ENCODE data around the gene SUPT20HL2. TPM values are rescaled to one million over a fixed set of nuclear protein-coding genes. Genes with fewer than 3 reads are reported as not detected.
"Not testable (repeated sequence)": the region's sequence is repeated elsewhere in the genome, so short reads cannot be mapped to it uniquely, and the experiment has no call there.

SUPT20HL2 gene
- total RNA-seq, 4 donors from 2014 or later: 0.19 TPM; not detected in 3

DNA sequence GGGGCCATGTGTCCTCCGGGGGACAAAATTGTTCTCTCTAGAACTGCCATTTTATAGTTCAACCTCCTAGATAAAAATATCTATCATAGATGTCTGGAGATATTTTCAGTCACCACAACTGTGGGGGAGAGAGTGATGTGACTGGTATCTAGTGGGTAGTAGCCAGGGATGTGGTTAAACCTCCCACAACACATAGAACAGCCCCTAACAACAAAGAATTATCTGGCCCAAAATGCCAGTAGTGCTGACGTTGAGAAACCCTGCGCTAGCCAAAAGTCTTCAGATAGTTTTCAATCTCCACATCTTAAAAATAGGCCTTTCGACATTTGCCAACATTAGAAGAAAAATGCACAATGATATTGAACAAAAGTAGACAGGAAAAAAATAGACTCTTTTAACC is 19.0 kb upstream of the SUPT20HL2 start:
- TF ChIP-seq, protein P1, sequence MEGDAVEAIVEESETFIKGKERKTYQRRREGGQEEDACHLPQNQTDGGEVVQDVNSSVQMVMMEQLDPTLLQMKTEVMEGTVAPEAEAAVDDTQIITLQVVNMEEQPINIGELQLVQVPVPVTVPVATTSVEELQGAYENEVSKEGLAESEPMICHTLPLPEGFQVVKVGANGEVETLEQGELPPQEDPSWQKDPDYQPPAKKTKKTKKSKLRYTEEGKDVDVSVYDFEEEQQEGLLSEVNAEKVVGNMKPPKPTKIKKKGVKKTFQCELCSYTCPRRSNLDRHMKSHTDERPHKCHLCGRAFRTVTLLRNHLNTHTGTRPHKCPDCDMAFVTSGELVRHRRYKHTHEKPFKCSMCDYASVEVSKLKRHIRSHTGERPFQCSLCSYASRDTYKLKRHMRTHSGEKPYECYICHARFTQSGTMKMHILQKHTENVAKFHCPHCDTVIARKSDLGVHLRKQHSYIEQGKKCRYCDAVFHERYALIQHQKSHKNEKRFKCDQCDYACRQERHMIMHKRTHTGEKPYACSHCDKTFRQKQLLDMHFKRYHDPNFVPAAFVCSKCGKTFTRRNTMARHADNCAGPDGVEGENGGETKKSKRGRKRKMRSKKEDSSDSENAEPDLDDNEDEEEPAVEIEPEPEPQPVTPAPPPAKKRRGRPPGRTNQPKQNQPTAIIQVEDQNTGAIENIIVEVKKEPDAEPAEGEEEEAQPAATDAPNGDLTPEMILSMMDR (IDR thresholded peaks at IDR 0.05): no peak
- DNase-seq (ENCODE audit: low spot score) (no peak), ATAC-seq (ENCODE audit: low FRiP score) (no peak)

DNA sequence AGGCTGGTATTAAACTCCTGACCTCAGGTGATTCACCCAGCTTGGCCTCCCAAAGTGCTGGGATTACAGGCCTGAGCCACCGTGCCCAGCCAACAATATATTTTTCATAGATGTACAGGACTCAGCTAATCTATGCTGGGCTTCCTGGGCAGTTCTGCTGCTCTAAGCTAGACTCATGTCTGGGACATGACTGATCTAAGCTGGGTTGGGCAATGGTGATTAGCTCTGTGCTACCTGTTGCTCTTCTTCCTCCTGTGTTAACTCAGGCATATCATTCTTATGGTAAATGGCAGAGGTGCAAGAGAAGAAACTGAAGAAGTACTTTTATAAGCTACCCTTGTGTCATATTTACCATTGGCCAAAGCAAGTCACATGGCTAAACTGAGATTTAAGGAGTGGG is 11.4 kb upstream of the SUPT20HL2 start:
- no peak for ATAC-seq (ENCODE audit: low FRiP score)
- TF ChIP-seq, protein P1 (IDR thresholded peaks at IDR 0.05): no peak

DNA sequence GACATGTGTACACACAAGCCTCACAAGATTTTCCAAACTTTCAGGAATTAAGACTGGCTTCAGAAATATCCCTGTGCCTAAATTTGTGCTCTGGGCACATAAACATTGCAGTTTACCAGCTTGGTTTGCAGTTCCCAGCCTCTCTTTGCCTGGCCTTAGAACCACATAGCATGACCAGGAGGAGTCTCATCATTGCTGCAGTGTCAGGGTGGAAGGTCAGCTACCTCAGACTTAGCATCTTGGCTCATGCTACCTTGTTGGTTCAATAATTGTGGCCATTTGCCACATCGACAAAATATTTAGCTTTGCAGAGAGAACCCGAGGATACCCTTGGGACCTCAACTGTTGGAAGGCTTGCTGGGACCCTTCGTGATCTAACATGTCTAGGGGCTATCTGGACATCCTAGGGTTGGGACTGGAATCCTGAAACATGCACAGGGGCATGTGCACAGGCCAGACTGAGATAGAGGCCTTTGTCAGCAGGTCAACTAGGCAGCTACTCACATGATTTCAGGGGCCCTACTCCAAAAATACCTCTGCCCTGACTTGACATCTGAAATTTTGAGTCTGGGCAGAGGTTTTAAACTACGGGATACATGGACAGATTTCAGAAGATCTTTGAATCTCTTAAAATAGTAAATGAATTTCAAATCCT is 8.0 kb upstream of the SUPT20HL2 start:
- ATAC-seq (ENCODE audit: low FRiP score): no peak
- TF ChIP-seq, protein P1 (IDR thresholded peaks at IDR 0.05): no peak
- no peak for DNase-seq (ENCODE audit: low spot score)

More for the DNA sequence above, 11.4 kb upstream of the SUPT20HL2 start:
- no peak for DNase-seq (ENCODE audit: low spot score)

DNA sequence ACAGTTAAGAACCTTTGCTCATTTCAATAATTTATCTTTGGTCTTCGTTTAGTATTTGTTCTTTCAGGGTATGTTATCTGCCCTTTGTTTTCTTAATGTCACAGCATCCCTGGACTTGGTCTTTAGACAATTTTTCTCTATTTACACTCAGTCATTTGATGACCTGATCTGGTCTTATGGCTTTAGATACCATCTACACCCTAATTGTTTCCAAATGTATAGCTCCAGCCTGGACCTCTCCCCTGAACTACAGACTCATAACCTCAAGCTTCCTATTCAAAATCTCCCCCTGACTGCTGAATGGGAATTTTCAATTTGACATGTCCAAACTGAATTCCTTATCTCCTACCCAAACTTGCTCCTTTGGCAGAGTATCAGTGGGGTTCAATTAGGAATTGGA is 3.7 kb upstream of the SUPT20HL2 start:
- DNase-seq (ENCODE audit: low spot score): no peak
- TF ChIP-seq, protein P1 (IDR thresholded peaks at IDR 0.05): no peak
- no peak for ATAC-seq (ENCODE audit: low FRiP score)

DNA sequence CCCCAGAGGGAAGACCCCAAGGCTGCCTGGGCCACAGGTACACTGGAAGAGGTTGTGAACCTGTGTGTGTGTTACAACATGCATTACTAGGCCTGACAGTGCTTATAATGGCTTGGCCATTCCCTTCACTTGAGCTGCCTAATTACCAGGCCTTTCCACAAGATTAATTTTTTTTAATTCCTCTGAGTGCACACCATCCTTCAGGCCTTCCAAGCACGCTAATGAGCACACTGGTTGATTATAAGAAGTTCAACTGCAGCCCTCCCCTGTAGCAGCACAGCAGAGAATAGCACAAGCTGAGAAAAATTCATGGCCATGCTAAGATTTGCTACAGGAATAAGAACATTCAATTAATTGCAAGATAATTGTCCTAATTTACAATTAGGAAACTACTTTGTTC is 2.2 kb upstream of the SUPT20HL2 start:
- DNase-seq (ENCODE audit: low spot score) (no peak), ATAC-seq (ENCODE audit: low FRiP score) (no peak)
- TF ChIP-seq, protein P1 (IDR thresholded peaks at IDR 0.05): no peak

DNA sequence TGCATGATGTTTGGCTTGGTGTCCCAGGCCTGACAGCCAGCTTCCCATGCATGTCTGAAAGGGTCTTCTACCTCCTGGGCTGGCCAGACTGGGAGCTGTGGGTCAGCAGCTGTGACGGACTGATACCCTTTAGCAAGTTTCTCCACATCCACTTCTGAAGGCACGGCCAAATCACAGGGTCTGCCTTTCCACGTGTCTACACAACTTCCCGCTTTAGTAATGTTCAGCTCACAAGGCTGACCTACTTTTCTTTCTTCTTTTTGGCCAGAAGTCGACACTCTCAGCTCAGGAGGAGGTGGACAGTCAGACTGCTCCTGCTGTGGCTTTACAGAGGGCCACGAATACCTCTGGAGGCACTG is 1.6 kb downstream of the SUPT20HL2 start:
- not testable (repeated sequence) for DNase-seq (ENCODE audit: low spot score)
- peak; percentile 31 for ATAC-seq (ENCODE audit: low FRiP score)

DNA sequence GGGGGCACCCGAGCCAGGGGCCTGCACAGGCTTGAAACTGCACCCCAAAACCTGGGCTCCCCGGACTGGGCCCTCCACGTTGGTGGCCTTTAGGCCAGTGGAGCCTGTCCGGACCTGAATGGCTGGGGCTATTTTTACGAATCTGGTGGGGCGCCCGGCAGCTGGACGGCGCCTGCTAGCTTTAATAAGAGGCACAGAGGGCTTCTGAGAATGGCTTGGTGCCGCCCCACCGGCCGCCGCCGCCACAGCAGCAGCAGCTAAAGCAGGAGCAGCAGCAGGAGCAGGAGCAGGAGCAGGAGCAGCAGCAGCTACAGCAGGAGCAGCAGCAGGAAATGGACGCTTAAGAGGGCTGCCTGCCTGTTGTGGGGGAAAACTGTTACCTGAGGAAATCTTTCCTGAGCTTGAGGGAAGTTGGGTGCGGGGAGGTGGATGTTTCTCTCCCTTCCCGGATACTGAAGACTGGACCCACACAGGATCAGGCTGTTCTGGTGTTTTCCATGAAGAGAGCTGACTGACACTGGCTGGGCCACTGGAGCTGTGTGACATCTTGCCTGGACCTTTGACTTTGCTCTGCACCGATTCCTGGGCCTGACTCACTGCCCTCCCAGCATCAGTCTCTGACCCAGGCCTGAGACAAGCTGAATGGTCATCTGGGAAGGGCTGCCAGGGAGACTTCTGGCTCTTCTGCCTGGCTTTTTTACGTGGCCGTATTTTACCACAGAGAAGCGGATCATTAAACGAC is 2.2 kb downstream of the SUPT20HL2 start:
- ATAC-seq (ENCODE audit: low FRiP score): peak; percentile 17
- DNase-seq (ENCODE audit: low spot score): not testable (repeated sequence)

DNA sequence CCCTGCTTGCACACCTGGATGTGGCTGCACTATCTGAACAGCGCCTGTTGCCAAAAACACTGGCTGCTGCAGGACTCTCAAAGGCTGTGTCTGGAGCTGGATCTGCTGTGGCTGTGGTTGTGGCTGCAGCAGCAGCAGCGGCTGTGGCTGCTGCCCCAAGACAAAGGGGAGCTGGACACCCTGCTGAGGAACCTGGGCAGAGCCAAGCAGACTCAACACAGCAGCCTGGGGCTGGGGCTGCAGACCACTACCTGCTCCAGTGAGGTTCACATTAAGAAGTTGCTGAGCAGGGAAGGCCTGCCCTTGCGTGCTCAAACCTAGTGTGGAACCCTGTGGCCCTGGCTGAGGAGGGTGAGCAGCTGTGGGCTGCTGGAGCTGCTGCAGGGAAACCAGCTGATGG is 3.0 kb downstream of the SUPT20HL2 start:
- DNase-seq (ENCODE audit: low spot score); ATAC-seq (ENCODE audit: low FRiP score): not testable (repeated sequence)

DNA sequence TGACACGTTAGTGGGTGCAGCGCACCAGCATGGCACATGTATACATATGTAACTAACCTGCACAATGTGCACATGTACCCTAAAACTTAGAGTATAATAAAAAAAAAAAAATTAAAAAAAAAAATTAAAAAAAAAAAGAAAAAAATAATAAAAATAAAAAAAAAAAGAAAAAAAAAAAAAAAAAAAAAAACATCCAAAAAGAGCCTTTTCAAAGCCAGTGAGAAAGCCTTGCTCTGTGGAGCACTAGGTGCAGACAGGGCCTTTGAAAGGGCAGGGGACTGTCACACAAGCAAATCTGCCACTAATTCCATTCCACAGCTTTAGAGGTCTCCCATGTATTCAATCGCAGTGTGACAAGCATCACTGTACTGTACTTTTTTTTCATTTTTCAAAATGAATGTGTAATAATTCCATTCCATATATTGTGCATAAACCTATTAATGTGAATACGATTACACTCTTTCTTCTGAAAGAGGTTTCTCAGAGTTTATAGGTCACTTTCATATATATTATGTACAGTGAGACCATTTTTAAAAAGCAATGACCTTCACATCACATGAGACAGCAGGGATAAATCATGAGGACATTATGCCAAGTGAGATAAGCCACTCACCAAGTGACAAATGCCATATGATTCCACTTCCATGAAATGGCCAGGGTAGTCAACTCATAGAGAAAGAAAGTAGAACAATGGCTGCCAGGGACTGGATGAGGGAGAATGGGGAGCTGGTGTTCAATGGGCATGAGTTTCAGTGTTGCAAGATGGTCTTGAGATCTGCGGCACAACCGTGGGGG is 4.1 kb downstream of the SUPT20HL2 start:
- not testable (repeated sequence) for ATAC-seq (ENCODE audit: low FRiP score); DNase-seq (ENCODE audit: low spot score)

DNA sequence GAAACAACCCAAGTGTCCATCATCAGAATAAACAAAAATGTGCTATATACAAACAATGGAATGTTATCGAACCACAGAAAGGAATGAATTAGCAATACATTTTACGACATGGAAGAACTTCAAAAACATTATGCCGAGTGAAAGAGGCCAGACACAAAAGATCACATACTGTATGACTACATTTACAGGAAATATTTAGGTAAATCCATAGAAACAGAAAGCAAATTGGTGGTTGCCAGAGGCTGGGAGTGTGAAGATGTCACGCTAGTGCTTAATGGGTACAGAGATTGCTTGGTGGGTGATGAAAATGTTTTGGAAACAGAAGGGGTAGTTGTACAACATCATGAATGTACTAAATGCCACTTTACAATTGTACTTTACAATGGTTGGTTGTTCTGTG is 5.1 kb downstream of the SUPT20HL2 start:
- ATAC-seq (ENCODE audit: low FRiP score); DNase-seq (ENCODE audit: low spot score): not testable (repeated sequence)
